Stimulated activated CD8-positive, alpha-beta memory T cell treated with anti-CD3 and anti-CD28 coated beads, Interleukin-12 subunit alpha, Interleukin-12 subunit beta, amount 100 ng/mL, for 24 hours (primary cell): Measurements from ENCODE around the gene ZNF484.
"Not testable (repeated sequence)": the region's sequence is repeated elsewhere in the genome, so short reads cannot be mapped to it uniquely, and the experiment has no call there.

Source experiments
- DNase-seq: peaks from one replicate; pipeline ENCODE4 v3.0.0-alpha.2; 2020; ENCODE audit errors: extremely low read depth

The ZNF484 gene

DNA sequence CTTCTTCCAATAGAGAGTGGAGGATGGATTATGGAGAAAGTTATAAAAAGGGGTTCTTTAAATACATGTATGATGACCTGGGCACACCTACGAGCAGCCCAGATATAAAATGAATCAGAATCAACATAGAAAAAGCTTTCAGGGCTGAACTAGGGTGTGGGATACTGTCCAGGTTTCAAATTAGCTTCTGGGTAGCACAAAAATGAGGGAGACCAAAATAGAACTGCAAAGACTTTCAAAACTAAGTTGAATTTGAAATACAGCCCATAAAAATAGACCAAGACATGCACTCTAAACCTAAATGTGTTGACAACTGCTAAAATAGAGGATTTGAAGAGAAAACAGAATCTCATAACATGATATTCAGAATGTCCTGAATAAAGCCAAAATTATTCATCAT is 17.0 kb downstream of the ZNF484 start:
- no peak for DNase-seq

GRCh38 chr9:92857236-92857635 is 20.6 kb downstream of the ZNF484 start:
- DNase-seq: no peak

DNA sequence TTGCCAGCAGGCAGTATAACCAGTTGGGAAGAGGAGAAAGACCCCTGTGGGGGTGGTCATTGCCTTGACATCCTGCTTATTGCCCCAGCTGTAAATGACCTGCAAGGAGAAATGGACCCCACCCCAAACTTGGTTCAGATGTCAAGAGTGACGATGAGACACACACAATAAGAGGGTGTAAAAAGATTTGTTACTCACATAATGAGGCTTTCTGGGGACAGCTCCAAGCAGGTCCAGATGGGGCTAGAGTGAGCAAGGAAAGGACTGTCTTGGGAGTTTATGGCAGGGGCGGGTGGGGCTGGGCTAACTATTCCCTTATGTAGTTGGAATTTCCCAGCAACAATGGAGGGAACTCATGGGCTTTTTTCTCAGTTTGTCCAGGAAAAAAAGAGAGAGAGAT is 24.1 kb downstream of the ZNF484 start:
- DNase-seq: no peak

DNA sequence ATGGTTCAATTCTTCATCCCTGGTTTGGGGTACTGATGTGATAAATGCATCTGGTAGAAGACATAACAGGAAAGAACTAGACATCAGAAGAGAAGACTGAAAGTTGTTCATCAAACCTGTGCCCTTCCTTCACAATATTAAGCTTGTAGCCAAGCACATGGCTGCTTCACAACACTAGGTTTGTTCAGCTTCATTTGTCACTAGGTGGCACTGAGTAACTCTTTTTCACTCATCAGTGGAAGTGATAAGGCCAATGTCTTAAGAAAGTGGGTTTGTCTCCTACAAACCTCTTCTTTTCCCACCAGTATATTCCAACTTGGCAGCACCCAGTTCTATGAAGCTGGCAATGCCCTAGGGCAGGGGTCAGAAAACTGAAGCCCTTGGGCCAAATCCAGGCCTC is 26.9 kb downstream of the ZNF484 start:
- no peak for DNase-seq

- DNase-seq: not testable (repeated sequence)
Observed at GRCh38 chr9:92848740-92849139, 29.1 kb downstream of the ZNF484 start.

- DNase-seq: no peak
Observed at GRCh38 chr9:92846662-92847145, 31.1 kb downstream of the ZNF484 start.

DNA sequence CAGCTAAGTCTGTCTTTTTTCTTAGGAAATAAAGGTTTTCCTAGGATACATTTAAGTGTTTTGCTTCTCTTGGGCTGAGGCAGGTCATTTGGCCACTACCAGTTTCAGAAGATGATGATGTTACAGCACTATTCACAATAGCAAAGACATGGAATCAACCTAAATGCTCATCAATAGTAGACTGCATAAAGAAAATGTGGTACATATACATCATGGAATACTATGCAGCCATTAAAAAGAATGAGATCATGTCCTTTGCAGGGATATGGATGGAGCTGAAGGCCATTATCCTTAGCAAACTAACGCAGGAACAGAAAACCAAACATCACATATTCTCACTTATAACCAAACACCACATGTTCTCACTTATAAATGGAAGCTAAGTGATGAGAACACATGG is 39.4 kb downstream of the ZNF484 start:
- DNase-seq: not testable (repeated sequence)

DNA sequence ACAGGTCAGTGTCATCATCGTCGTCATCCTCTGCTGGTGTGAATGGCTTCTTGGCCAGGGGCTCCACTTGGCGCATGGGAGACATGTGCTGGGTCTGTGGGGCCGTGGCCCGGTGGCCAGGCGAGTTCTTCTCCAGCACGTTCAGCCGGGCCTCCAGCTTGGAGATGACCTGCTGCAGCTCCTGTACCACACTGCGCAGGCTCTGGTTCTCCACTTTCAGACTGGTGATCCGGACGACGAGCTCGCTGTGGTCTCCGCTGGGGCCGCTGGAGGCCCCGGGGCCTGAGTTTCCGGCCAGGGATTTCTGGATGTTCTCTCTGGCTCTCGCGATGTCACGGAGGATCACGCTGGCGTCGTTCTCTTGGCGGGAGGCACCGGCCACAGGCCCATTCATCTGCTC is 40.6 kb downstream of the ZNF484 start:
- no peak for DNase-seq

- DNase-seq: no peak
Observed at GRCh38 chr9:92829420-92829819, 48.4 kb downstream of the ZNF484 start.

- not testable (repeated sequence) for DNase-seq
Observed at GRCh38 chr9:92825065-92825464, 52.8 kb downstream of the ZNF484 start.

GRCh38 chr9:92820964-92821363 is 56.9 kb downstream of the ZNF484 start:
- no peak for DNase-seq

DNA sequence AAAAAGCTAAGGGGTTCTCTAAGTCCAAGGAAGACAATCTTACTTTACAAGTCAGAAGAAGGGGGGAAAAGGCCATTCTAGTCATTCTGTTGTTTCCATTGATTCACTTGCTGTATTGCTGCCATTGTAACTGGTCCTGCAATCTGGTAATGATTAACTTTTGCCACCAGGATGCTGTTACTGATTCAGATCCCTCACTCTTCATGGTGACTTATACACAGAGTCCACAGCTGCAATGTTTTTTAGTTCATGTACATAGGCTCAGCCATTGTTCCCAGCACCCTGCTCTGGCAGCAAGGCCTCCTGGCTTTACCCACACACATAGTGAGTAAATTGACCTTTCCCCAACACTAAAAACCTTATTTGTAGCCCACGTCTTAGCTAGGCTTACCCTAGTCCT is 57.9 kb downstream of the ZNF484 start:
- DNase-seq: not testable (repeated sequence)

DNA sequence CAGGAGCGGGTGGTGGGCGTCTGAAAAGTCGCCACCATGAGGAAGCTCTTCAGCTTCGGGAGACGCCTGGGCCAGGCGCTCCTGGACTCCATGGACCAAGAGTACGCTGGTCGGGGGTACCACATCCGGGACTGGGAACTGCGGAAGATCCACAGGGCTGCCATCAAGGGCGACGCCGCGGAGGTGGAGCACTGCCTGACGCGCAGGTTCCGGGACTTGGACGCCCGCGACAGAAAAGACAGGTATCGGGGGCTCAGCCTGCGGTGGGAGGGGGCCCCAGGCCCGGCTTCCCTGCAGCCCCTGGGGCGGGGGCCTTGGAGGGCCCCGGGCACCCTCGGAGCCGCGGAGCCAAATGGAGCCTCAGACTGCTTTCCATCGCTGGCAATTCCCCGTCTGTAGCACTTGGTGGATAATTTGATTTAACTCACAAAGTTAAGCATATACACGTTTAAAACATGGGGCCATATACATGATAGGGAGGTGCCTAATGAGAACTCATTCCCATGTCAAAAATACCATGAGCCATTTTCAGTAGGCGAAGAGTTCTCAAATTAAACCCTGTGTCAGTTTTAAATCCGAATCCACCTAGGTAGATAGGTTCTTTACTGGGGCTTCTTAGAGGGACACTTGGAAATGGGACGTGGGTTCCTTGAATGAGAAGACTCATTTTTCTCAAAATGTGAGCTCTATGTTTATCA is 68.1 kb downstream of the ZNF484 start:
- not testable (repeated sequence) for DNase-seq

DNA sequence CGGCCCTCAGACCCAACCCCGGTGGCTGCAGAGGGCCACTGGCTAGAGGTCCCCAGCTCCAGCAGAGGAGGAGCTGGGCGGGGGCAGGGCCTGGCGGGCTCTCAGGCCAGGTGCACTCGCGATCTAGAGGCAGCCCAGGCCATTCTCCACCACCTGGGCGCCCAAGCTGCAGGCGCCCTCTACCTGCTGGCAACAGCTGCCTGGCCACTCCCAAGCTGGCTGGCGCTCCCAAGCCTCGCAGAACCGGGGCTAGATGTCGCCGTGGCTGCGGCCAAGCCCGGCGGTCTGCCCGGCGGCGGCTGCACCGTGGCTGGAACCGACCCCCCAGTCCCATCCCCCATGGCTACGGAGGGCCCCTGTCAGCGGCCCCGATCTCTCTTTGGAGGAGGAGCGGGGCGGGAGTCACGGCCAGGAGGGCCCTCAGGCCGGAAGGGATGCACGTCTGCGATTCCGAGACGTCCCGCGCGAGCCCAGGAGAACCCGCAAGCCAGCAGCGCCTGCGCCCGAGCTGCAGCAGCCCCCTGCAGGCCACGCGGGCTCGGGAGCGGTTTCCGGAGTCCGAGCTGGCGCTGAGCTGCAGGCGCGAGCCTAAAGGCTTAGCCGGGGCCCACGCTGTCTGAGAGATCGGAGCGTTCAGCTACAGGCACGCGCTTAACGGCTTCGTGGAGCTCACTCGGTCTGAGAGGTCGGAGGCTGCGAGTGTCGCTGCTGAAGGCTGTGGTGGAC is 68.9 kb downstream of the ZNF484 start:
- DNase-seq: no peak

- DNase-seq: no peak
Observed at GRCh38 chr9:92807757-92808725, 69.8 kb downstream of the ZNF484 start.

- no peak for DNase-seq
Observed at GRCh38 chr9:92807031-92807756, 70.6 kb downstream of the ZNF484 start.

- DNase-seq: no peak
Observed at GRCh38 chr9:92804727-92805126, 73.1 kb downstream of the ZNF484 start.

DNA sequence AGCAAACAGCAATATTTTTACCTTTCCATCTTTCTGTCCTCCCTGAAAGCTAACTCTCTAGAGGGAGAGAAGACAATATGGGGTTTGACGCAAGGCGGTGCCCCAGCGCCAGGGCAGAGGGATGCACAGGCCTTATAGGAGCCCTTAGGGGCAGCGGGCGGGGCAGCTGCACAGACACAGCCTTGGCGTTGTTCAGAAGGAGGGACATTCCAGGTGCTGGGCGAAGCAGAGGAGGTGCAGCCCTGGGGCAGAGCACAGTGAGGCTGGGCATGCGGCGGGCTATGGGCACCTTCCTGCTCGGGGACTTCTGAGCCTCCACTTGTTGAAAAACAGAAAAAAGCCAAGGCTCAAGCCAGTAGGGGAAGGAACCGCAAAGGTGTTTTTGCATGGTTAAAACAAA is 79.5 kb downstream of the ZNF484 start:
- no peak for DNase-seq

DNA sequence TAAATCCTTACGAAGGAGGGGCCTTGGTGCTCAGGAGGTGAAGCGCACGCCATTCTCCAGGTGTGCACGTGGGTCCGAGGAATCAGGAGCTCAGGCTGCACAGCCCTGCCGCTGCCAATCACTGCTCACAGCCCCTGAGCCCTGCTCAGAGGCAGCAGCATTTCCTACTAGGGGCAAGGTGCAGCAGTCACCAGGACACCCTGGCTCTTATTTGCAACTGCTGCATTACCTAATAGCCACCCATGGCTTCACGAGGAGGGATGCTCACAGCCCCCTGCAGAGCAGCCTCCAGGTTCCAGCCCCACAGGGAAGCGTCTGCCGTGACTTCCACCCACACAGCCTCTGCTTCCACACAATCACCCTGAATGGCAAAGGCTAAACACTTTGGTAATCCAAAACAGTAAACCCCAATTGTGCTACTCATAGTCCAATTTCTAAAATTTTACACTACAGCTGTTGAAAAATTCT is 81.5 kb downstream of the ZNF484 start:
- DNase-seq: not testable (repeated sequence)

DNA sequence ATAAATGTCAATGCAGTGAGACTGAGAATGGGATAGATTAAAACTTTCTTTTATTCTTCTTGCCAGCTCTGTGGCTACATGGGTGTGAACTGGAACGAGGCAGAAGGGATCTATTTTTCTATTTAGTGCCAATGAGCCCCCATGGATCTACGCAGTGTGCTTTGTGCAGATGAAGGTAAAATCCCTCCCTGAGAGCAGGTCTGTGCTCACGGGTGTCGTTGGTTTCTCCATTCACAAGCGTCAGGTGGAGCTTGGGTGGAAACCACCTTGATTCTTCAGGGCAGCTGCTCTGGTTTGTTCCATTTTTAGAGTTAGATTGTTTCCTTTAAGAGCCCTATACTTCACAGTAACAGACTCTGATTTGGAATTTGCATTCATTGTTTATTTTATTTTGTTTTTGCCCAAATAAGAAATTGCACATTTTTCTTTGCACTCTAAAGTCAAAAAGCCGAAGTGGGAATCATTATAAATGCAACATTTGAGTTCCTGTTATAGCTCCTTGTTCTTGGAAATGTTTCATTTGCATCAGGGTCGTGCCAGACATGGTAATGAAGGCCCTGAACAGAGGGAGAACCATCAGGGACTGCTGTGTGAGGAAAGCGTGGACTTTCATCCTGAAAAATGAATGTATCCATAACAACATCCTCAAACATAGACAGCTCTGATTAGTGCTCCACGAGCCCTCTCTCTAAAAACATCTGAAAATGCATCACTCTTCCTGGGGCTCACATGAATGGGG is 82.1 kb downstream of the ZNF484 start:
- no peak for DNase-seq
